GM19463 (cell line): ENCODE measurements around the gene LMAN2L.
"Not testable (repeated sequence)": the region's sequence is repeated elsewhere in the genome, so short reads cannot be mapped to it uniquely, and the experiment has no call there.

Experiments
- ATAC-seq: cut with Tn5 transposase; IDR thresholded peaks from one replicate; pipeline ENCODE4 v1.9.1; 2021; ENCODE audit warnings: mild to moderate bottlenecking, moderate library complexity; ENCODE audit not compliant: unreplicated experiment

LMAN2L gene

DNA sequence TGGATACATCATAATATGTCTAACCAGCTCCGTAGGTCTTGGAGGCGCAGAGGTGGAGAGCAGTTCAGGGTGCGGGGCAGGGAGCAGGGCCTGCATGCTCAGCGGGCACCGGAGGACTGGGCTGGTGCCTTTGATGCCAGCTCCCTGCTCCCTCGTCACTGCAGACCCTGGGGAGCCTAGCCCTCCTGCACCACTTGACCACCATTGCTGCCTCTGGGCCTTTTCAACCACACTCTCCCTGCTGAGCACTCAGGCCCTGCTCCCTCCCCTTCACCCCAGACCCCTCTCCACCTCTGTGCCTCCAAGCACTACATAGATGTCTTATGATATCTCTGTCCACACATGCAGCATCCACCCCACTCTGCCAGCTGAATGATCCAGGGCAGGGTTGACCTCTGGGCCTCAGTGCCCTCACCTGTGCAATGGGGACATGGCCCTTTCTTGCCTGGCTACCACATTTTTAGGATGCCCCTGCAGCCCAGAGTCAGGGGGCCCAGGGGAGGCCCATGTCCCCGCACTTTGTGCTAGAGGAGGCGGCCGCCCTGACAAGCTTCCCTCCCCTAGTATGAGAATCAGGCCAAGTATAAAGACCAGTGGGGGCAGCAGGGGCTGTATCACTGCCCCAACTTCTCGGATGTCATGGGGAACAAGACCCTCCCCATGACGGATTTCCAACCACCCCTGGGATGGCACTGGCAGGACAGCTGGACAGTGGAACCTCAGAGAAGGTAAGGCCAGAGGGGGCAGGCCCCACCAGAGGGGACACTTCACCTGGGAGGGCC is 51.0 kb downstream of the LMAN2L start:
- no peak for ATAC-seq

DNA sequence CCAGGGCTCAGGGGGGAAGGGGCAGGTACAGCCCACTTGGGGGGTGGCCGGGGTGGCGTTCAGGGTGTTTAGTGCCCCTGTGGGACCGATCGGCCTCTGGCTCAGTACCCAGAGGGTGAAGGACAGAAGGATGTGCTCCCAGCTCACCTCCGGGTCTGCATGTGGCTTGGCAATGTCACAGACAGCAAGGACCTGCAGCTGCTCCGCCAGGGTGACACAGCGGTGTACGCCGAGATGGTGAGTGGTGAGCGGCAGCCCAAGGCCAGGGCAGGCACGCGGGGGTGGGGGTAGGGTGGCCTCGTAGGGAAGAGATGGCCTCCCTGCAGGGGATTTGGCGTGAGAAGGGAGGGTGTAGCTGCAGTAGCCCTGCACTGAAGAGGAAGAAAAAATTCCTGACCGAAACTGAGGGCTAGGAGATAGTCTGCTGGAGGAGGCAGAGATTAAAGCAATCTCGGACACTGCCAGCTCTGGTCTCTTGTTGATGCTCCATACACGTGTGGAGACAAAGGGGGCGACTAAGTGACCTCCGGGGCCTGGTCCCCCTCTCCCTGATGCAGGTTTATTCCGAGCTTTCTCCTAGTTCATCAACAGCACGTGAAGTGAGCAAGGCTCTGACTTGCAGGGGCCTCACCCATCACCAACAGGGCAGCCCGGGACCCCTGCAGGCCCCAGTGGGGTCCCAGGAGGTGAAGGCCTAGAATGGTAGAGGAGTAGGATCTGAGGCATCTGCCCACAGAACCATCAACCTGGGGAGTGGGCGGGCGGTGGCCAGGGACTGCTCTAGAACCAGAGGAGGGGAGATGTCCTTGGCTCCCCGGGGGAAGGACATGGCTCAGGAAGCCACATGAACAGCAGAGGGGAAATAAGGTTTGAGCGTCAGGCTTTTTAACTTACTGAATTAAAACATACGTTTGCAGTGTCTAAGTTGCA is 51.9 kb downstream of the LMAN2L start:
- ATAC-seq = no peak

DNA sequence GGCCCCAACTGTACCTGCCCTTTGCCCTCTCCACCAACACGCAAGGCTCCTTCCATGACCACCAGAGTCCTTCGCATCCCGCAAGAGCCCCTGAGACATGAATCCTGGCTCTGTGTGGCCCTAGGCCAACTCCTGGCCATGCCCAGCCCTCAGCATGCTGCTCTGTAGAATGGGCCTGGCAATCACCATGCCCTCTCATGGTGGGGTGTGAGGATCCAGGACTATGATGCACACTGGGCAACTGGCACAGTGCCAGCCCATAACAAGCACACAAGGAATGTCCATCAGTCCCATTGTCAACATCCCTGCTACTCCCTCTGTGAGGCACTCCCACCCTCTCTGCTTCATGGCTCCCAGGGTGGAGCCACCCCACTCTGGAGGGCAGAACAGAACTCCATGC is 52.6 kb downstream of the LMAN2L start:
- no peak for ATAC-seq

DNA sequence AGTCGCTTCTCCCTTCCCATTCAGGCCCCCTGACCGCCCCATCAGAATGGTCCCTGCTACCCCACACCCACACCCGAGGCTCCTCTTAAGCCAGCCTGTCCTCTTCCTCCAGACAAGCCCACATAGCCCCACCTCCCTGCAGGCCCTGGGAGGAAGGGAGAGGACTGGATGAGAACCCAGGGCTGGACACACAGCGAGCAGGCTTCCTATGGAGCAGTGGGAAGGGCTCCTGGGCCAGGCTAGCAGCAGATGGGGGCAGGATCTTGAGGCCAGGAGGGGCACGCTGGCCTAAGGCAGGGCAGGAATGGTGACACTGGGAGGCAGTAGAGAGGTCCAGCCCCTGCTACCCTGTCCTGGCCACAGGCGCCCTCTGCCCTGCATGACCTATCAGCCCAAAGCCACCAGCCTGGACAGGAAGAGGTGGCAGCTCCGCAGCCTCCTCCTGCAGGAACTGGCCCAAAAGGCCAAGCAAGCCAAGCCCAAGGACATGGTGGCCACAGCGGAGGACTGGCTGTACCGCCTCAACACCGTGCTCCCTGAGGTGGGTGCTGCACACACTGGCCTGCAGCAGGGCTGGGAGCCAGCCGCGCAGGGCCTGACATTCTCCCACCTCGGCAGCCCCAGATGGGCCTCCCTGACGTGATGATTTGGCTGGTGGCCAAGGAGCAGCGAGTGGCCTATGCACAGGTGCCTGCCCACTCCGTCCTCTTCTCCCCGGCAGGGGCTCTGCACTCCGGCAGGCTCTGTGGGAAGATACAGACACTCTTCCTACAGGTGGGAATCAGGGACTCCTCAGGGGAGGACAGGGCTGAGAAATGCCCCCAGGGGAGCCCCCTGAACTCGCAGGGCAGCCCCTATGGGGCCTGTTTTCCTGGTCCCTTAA is 54.0 kb downstream of the LMAN2L start:
- ATAC-seq = no peak

DNA sequence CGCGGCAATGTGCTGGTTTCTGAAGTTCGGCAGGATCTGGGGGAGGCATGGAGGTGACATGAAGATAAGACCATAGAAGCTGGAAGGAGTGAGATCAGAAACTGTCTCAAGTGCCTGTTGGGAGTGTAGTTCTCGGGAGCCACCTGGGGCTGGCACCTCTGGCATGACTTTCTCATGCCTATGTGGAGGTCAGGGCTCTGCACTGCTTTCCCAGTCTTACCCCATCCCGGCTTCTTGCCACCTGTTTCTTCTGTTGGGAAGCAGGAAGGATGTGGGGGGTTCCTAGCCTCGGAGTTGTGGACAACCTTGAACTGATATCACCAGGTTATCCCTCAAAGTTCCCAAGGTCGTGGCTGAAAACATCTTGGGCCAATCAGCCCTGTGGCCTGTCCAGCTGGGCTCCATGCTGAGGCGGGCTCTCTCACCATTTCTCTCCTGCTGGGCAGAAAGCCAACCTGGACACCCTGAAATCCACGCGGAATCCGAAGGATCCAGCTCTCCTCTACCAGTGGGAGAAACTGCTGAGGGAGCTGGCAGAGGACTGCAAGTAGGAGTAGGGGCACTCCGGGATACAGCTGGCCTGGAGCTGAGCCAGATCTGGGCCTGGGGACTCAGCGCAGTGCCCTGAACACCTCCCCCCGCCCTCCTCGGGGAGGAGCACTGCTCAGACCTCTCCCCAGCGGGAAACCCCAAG is 54.8 kb downstream of the LMAN2L start:
- ATAC-seq = no peak

DNA sequence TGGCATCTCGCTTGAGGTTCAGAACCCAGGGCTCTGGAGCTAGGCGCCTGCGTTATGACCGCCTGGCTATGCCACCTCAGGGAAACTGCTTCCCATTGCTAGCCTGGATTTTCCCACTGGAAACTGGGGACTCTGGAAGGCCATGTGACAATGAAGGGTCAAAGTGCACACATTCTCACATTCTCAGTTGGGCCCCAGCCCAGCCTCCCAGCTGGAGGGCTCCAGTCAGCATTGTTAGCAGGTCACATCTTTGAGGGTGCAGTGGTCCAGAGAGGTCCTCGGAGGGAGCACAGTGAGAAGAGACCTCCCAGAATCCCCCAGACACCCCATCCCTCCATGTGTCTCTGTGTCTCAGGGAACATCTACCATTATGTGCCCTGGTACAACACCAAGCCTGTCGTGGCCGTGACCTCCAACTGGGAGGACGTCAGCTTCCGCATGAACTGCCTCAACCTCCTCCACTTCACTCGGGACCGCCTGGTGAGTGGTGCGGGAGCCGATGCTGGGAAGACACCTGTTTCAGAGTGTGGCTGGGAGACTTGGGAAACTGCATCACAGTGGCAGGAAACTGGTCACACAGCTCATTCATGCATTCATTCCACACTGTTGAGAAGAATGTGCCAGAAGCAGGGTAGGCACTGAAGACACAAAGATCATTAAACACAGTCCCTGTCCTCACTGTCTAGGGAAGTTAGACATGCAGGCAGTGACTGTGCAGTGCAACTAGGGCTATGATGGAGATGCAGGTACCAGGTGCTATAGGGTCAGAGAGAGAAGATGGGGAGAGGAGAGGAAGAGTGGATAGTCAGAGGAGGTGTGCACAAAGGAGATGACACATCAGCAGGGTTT is 55.7 kb downstream of the LMAN2L start:
- ATAC-seq = no peak

DNA sequence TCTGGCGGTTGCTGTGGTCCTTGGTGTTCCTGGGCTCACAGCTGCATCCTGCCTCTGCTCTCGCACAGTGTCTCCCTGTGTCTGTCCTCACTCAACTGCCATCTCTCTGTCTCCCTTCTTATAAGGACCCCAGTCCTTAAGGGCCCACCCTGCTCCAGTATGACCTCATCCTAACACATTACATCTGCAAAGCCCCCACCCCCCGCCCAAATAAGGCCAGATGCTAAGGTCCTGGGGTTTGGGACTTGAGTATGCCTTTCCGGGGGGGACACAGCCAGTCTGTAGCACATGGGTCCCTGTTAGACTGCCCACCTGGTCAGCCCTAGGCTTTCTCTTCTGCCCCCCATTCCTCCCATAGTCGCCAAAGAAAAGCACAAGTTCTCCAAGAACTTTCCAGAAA is 56.6 kb downstream of the LMAN2L start:
- ATAC-seq = no peak

DNA sequence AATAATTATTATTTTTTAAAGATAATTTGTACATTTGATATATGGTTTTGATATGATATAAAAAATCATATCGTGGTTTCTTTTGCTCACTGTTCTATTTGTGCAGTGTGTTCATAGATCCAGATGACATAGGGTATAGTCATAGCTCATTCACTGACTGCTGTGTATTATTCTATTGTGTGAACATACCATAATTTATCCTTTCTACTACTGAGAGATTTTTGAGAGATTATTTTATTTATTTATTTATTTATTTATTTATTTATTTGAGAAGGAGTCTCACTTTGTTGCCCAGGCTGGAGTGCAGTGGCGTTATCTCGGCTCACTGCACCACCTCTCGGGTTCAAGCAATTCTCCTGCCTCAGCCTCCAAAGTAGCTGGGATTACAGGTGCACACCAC is 58.3 kb downstream of the LMAN2L start:
- ATAC-seq = no peak

DNA sequence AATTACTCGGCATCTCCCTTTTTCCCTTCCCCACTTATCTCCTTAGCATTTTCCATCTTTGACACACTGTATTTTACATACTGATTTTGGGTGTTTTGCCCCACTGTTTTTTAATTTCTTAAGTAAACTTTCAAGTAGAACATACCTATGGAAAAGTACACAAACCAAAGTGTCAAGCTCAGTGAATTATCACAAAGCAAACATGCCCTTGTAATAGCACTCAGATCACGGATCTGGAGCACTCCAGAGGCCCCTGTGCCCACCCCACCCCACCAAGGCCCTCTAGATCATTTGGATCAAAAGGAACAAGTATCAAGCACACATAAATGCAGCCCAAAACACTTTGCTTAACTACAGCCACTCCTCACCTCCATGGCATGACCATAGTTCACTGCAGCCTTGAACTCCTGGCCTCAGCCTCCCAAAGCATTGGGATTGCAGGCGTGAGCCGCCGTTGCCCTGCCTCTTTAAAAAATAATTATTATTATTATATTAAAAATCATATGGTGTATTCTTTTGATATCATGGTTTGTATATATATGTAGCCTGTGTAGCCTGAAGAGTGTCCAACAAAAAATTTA is 59.2 kb downstream of the LMAN2L start:
- ATAC-seq = no peak

DNA sequence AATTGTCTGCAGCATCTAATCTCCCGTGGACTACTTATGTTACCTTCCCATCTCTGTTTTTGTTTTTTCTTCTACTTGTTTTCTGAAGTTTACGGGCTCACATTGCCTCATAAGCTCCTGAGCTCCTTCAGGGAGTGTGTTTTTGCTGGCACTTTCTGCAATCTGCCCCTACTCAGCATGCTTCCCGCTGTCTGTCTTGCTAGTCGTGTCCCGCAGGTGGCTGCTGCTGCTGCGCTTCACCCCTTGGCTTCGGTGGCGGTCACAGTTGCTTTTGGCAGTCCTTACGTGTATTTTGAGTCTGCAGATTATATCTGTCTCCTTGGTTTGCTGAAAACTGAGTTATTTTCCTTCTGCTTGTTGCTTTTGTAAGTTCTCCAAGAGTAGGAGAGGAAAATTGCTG is 60.0 kb downstream of the LMAN2L start:
- no peak for ATAC-seq

DNA sequence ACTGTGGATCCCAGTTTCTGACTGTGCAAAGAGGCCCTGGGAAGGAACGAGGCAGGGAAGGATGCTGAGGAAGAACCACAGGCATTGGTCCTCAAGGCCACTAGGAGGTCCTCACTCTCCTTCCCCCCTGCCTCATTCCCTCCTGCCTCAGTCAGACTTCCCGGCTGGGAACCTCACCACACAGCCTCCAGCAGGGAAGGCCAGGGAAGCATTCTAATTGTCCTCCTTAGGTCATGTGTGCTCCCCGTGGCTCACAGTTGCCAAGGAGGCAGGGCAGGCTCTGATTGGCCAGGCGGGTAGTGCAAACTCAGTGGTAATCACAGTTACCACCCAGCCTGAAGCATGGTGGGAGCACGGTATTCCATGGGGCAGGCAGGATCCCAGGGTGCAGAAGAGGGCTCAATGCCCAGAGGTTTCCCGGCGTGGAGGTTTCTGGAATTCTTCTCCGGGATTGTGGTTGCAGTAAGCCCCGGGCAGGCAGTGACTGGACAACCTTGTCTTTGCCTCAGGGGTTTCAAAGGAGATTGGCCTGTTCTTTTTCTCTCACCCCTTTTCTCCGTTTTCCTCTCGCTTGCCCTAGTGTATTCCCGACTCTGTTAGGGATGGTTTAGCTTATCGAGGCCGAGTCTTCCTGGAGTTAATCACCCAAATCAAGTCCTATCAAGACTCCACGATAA is 70.2 kb downstream of the LMAN2L start:
- no peak for ATAC-seq

DNA sequence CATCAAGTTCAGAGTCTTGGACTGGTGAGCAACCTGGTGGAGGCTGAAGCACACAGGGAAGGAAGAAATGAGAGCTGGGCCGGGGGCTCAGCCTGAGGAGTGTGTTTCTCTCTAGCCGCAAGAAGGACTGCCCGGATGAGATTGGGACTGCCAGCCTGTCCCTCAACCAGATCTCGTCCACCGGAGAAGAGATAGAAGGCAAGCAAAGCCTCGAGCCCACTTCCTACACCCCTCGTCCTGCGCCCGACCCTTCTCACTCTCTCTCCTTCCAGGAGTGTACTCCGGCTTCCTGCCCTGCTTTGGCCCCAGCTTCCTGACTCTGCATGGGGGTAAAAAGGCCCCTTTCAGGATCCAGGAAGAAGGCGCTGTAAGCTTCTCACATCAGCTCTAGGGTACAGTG is 71.1 kb downstream of the LMAN2L start:
- ATAC-seq = no peak

DNA sequence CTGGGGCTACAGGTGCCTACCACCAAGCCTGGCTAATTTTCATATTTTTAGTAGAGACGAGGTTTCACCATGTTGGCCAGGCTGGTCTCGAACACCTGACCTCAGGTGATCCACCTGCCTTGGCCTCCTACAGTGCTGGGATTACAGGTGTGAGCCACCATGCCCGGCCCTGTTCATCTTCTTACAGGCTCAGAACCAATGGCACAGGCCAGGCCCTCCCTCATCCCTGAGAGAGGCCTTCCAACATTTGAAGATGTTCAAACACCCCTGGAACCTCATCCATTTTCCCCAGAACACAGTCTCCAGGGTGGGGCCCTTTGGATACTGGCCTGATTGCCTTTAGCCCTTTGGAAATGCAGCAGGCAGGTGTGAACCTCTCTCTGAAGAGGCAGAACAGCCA is 74.1 kb downstream of the LMAN2L start:
- ATAC-seq = not testable (repeated sequence)

DNA sequence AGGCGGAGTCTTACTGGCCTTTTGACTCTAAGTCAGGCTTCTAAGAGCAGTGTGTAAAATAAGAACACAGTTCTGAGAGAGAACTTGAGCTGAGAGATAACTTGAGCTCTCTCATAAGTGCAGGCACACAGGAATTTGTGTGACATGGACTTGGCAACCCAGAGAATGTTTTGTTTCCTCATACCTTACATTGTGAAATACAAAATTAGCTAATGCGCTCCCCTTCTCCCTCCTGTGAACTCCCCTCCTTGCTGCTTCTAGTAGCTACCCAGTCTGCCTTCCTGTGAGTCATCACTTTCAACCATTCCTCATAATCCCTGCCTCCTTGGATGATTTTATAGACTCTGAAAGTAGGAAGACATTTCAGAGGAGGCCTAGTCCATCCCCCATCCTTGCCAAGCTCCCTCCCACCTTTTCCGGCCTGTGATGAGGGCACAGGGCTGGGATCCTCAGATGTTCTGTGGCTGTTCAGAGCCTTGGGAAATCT is 74.7 kb downstream of the LMAN2L start:
- ATAC-seq = no peak

DNA sequence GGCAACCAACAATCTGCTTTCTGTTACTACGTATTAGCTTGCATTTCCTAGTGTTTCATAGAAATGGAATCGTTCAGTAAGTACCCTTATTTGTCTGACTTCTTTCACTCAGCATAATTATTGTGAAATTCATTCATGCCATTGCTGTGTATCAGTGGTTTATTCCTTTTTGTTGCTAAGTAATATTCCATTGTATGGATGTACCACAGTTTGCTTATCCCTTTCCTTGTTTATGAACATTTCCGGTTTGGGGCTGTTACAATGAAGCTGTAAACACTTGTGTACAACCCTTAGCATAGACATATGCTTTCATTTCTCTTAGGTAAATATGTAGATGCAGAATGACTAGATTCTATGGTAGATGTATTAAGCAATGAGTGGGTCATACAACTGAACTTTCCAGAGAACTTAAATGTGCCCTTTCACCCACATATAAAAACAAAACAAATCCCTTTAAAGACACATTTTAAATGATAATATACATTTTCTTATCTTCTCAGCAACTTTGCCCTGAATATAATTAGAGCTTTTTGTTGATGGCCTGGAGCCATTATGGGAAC is 75.4 kb downstream of the LMAN2L start:
- ATAC-seq = no peak

DNA sequence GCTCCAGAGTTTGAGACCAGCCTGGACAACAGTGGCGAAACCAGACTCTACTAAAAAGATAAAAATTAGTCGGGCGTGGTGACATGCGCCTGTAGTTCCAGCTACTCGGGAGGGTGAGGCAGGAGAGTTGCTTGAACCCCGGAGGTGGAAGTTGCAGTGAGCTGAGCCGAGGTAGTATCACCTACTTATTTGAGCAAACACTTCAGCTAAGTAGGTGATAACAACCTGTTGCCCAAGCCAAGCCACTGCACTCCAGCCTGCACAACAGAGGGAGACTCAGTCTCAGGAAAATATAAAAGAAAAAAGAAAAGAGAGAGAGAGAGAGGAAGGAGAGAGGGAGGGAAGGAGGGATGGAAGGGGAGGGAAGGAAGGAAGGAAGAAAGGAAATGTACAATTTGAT is 76.0 kb downstream of the LMAN2L start:
- no peak for ATAC-seq

DNA sequence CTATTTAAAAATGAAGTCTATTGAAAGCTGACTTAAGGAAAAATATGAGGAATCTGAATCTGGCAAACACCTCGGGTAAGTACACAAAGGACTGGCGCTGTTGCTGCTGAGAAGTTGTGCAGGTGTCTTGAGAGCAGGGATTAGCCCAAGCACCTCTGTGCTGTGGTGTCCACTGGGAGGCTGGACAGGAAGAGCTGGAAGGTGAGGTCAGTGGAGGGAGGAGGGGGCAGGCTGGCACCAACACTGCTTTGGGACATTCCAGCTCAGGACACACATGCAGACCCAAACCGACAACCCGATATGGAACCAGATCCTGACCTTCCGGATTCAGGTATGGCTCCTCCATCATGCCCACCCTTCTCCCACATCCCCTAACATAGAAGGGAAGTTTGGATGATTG is 76.7 kb downstream of the LMAN2L start:
- ATAC-seq = no peak

DNA sequence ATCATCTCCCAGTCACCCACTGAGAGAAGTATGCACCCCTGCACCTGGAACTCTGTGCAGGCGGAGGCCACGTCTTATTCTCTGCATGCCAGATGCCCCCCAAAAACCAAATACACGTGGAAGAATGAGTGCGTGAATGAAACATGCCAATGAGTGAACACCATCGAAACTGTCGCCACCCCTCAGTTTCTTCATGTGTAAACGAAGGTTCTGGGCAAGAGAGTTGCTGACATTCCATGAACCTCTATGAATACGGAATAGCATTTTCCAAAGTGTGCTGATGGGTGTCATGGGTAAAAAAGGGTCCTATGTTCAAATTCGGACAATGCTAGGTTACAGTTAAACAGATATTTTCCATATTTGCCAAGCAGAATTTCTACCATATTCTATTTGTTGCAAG is 77.5 kb downstream of the LMAN2L start:
- ATAC-seq = no peak
